Esophagus squamous epithelium (tissue), 5 donors: ENCODE measurements around the gene CNKSR2. TPM values are rescaled to one million over a fixed set of nuclear protein-coding genes. Genes with fewer than 3 reads are reported as not detected.

Experiments
- DNase-seq: peaks from one replicate; lab custom pipeline; 2025; lab: John Stamatoyannopoulos, UW
- H3K27ac ChIP-seq, 4 donors: fragments of 200-600 bp; sonication (generic); one replicate each; pipeline ENCODE4 v1.5.1; 2016 to 2019; ENCODE audit warnings: mild to moderate bottlenecking in 1 of 4
- H3K27me3 ChIP-seq, 4 donors: fragments of 200-600 bp; sonication (generic); 1 replicate in 3 of 4; 2 replicates in 1 of 4; pipeline versions ENCODE4 v1.5.1 to v1.6.0; 2017 to 2021; ENCODE audit warnings: antibody characterized with exemption in 1 of 4
- H3K36me3 ChIP-seq, 3 donors: fragments of 200-600 bp; sonication (generic); one replicate each; pipeline ENCODE4 v1.5.1; 2016 to 2019
- H3K4me1 ChIP-seq, 3 donors: fragments of 200-600 bp; sonication (generic); one replicate each; pipeline ENCODE4 v1.5.1; 2017 to 2019
- H3K4me3 ChIP-seq, 4 donors: fragments of 200-600 bp; sonication (generic); 1 replicate in 3 of 4; 2 replicates in 1 of 4; pipeline ENCODE4 v1.5.1; 2016 to 2019; ENCODE audit warnings: mild to moderate bottlenecking in 2 of 4, moderate library complexity in 1 of 4
- H3K9me3 ChIP-seq, 3 donors: fragments of 200-600 bp; sonication (generic); one replicate each; pipeline ENCODE4 v1.5.1; 2016 to 2019
- POLR2A ChIP-seq, 4 donors: fragments of 450-650 bp; IDR thresholded peaks; one replicate each; pipeline ENCODE4 v1.6.1; 2017; ENCODE audit warnings: antibody characterized with exemption in 4 of 4, mild to moderate bottlenecking in 4 of 4, moderate library complexity in 3 of 4
- WGBS, 2 donors: methylation state at CpG; one replicate each; pipeline ENCODE4 v1.1.5; 2018; 5-methylcytosine and 5-hydroxymethylcytosine counted together
- intact Hi-C: fragments of 100-400 bp; cut with DNase I; formaldehyde crosslinking; loops from one replicate; pipeline ENCODE4 v1.15.0; 2022
- total RNA-seq, 4 donors: library from RNA; depleted of rRNA; stranded (reverse); fragments of >200 nt; gene quantifications; one replicate each; pipeline ENCODE4 v1.1.0, GENCODE V29; 2016
- TF ChIP-seq, protein P1 (sequence below), 6 experiments: fragments of 450-650 bp in 4 of 6; fragments of 200-600 bp in 2 of 6; sonication (generic) in 2 of 6; IDR thresholded peaks; one replicate each; pipeline ENCODE4 v1.5.1; 2016 to 2019; ENCODE audit warnings: antibody characterized with exemption in 6 of 6, mild to moderate bottlenecking in 4 of 6, moderate library complexity in 4 of 6
- donor health status: DM: yes; HTN: yes; CAD: no.

The CNKSR2 gene
- 1 to 10 TPM in 1 of 4 donors, under 1 TPM in 1, not detected in 2; 0.57 to 3.1 TPM for total RNA-seq

- intact Hi-C loops = no loop called here
- no peak for TF ChIP-seq POLR2A (IDR thresholded peaks at IDR 0.05)
- TF ChIP-seq, protein P1, sequence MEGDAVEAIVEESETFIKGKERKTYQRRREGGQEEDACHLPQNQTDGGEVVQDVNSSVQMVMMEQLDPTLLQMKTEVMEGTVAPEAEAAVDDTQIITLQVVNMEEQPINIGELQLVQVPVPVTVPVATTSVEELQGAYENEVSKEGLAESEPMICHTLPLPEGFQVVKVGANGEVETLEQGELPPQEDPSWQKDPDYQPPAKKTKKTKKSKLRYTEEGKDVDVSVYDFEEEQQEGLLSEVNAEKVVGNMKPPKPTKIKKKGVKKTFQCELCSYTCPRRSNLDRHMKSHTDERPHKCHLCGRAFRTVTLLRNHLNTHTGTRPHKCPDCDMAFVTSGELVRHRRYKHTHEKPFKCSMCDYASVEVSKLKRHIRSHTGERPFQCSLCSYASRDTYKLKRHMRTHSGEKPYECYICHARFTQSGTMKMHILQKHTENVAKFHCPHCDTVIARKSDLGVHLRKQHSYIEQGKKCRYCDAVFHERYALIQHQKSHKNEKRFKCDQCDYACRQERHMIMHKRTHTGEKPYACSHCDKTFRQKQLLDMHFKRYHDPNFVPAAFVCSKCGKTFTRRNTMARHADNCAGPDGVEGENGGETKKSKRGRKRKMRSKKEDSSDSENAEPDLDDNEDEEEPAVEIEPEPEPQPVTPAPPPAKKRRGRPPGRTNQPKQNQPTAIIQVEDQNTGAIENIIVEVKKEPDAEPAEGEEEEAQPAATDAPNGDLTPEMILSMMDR (IDR thresholded peaks at IDR 0.05) = no peak
- H3K27ac ChIP-seq = no peak within 1 kb of the TSS
- peaks cover 0 to 17% (median 0%) of the 10 kb centered on the region in 3 donors for H3K4me1 ChIP-seq
- no peaks in the 10 kb centered on the region for H3K36me3 ChIP-seq
- peak within 1 kb of the TSS; percentile 26 to 65 (median 44) for H3K4me3 ChIP-seq
- no peaks in the 10 kb centered on the region for H3K9me3 ChIP-seq
- H3K27me3 ChIP-seq = peaks cover 0 to 35% (median 4%) of the 10 kb centered on the region in 4 donors
- 23% methylated on average over 14 of the region's 94 CpGs; no CpG with 5 or more reads in 1 of the 2 donors for WGBS, 2 donors
- DNase-seq = no peak
Measured at GRCh38 chrX:21374163-21374993, at the start of gene CNKSR2. Gene CNKSR2, plus strand, starts transcription at chrX:21374418. Its CDS starts 480 bp downstream, at chrX:21374898.

GRCh38 chrX:21354725-21355124 lies 19.5 kb upstream of the CNKSR2 start:
- WGBS, 2 donors = 58 to 68% methylated on average over 3 to 4 of the region's 4 CpGs
- TF ChIP-seq, protein P1 (IDR thresholded peaks at IDR 0.05) = no peak
- TF ChIP-seq POLR2A (IDR thresholded peaks at IDR 0.05) = no peak

DNA sequence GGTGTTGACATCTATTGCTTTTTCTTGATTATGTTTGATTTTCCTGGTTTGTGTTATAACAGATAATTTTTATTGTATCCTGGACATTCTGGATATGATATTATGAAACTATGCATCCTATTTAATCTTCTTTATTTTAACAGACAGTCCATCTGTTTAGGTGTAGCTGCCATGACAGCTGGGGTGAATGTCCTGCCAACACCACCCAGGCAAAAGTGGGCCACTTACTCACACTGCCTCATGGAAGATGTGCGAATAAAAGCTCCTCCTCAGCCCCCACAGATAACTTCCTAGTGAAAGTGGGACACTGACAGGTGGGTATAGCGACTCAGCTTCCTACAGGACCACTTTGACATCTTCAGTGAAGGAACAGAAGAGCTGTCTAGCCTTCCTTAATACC lies 18.4 kb upstream of the CNKSR2 start:
- no peak for TF ChIP-seq POLR2A (IDR thresholded peaks at IDR 0.05)
- TF ChIP-seq, protein P1 (IDR thresholded peaks at IDR 0.05) = no peak
- Histone ChIP-seq H3K4me1 (no peaks in the 10 kb centered on the region), H3K4me3 (no peak overlapping the region), H3K27me3 (no peaks in the 10 kb centered on the region), H3K9me3 (peaks cover 0 to 6% (median 0%) of the 10 kb centered on the region in 3 donors), H3K36me3 (no peaks in the 10 kb centered on the region), H3K27ac (no peak overlapping the region)
- intact Hi-C loops = no loop called here
- DNase-seq = no peak
- WGBS, 2 donors = 56% methylated on average over 2 of the region's 2 CpGs; no CpG with 5 or more reads in 1 of the 2 donors

More at GRCh38 chrX:21354725-21355124, 19.5 kb upstream of the CNKSR2 start:
- H3K36me3 ChIP-seq = no peaks in the 10 kb centered on the region
- H3K27me3 ChIP-seq = no peaks in the 10 kb centered on the region
- H3K27ac ChIP-seq = no peak overlapping the region
- peaks cover 0 to 6% (median 0%) of the 10 kb centered on the region in 3 donors for H3K9me3 ChIP-seq
- intact Hi-C loops = no loop called here
- no peaks in the 10 kb centered on the region for H3K4me1 ChIP-seq
- no peak for DNase-seq
- H3K4me3 ChIP-seq = no peak overlapping the region

DNA sequence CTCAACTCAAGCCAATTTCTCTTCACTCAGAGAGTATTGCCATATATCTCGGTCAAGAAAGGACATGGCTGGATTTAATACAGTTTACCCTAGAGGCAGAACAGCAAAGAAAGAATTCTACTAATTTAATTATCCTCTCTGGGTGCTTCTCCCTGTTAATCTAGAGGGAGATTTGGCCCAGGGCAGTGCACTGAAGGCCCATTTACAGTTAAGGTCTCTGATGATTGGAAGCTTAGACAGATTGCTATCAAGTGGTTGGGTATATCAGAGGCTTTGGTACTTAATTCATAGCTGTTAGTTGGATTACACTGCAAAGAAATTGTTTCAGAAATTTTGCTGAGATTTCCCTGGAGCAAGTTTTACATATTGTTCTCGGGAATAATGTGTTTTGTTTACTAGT lies 4.6 kb upstream of the CNKSR2 start:
- no peak for DNase-seq
- TF ChIP-seq, protein P1 (IDR thresholded peaks at IDR 0.05) = no peak
- no peak for TF ChIP-seq POLR2A (IDR thresholded peaks at IDR 0.05)
- Histone ChIP-seq H3K9me3 (no peaks in the 10 kb centered on the region), H3K4me3 (no peak overlapping the region), H3K27me3 (peaks cover 0 to 12% (median 0%) of the 10 kb centered on the region in 4 donors), H3K4me1 (peaks cover 0 to 9% (median 0%) of the 10 kb centered on the region in 3 donors), H3K36me3 (no peaks in the 10 kb centered on the region), H3K27ac (no peak overlapping the region)
- intact Hi-C loops = no loop called here
- 49 to 62% methylated on average over 2 of the region's 2 CpGs for WGBS, 2 donors

DNA sequence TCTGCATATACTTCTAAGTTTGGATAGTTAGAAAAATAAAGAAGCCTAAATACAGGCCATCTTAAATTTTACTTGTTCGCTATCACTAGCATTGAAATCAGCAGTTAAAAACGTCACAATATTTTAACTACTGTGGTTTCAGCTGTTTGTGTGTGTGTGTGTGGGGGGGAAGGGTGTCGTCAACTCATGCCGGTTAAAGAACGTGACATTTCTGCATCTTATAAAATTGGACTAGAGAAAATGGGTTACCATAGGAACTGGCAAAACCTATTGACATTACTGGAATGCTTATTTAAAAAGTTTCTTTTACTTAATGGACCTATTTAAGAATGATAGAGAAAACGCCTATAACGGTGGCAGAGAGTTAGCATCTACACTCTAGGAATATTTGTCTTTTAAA lies 1.2 kb upstream of the CNKSR2 start:
- Histone ChIP-seq H3K4me1 (peaks cover 0 to 17% (median 0%) of the 10 kb centered on the region in 3 donors), H3K27ac (no peak overlapping the region), H3K36me3 (no peaks in the 10 kb centered on the region), H3K4me3 (no peak overlapping the region), H3K27me3 (peaks cover 0 to 35% (median 4%) of the 10 kb centered on the region in 4 donors), H3K9me3 (no peaks in the 10 kb centered on the region)
- intact Hi-C loops = no loop called here
- TF ChIP-seq POLR2A (IDR thresholded peaks at IDR 0.05) = no peak
- 45 to 75% methylated on average over 7 of the region's 7 CpGs for WGBS, 2 donors
- no peak for DNase-seq
